HG02943 (cell line): Measurements from ENCODE around the gene PDIA6.

Experiments
- ATAC-seq: cut with Tn5 transposase; IDR thresholded peaks from one replicate; pipeline ENCODE4 v1.9.1; 2021; ENCODE audit warnings: mild to moderate bottlenecking, low read depth, moderate library complexity; ENCODE audit not compliant: unreplicated experiment

Gene PDIA6

DNA sequence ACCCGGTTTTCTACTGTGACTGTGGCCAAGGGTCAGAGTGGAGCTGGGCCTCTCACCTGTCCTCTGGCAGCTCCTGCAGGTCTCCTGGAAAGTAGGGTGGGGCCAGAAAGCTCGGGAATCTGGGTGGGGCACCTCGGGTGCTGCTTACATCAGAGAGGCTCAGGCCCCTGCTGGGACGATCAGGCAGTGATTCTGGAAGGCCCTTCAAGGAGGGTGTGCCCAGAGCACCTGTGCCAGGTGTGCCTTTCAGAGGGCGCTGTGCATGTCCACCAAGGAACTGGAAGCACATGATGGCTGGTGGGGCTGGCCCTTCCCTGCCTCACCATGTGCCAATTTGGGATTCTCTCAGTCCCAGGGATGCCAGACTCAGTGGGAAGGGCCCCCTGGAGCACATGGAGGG lies 47.1 kb downstream of the PDIA6 start:
- ATAC-seq: no peak

DNA sequence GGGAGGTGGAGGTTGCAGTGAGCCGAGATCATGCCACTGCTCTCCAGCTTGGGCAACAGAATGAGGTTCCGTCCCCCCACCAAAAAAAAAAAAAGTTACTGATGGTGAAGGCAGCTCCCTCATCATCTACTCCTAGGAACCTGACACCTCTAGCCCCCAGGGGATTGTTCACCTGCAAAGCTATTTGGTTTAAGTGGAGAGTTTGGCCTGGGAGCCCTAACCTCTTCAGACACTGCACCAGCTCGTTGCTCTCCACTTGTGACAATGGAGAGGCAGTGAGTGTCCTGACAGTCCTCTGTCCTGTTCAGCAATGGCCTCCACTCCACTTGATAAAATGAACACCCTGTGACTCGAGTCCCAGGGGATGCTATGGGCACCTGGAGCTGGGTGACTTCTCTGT lies 47.7 kb downstream of the PDIA6 start:
- no peak for ATAC-seq

DNA sequence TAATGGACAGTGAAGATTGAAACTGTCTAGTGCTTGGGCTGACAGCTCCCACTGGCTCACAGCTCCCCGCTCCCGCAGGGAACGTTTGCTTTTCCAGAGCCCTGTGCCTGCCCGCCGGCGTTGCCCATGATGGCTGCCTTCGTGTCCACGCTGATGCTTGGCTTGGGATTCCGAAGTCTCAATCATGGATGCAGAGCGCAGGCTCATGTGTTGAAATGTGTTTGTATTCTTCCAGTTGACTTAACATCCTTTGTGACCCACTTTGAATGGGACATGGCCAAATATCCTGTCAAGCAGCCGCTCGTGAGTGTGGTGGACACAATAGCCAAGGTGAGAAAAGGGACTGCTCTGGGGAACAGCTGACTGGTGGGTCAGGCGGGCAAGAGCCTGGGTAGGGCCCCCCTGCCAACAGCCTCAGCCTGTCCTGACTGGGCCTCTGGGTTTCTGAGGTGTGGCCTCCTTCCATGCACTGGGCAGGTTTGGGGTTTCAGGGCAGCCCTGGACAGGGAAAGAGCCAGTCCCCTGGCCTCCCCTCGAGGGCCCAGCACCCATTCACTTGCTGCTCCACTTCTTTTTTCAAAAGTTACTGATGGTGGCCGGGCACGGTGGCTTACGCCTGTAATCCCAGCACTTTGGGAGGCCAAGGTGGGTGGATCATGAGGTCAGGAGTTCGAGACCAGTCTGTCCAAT lies 48.3 kb downstream of the PDIA6 start:
- no peak for ATAC-seq

DNA sequence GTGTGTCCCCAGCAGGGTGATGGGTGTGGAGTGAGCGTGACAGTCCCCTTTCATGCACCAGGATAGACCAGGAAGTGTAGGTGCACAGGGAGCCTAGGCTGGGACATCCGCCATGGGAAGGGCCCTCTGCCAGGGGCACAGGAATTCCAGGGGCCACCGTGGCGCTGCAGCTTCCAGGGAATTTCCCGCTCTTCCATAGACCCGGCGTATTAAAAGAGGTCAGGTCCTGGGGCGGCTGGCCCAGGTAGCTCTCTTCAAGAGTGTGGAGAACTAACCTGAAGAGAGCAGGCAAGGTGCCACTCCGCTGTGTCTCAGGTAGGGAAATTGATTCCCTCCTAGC lies 49.2 kb downstream of the PDIA6 start:
- no peak for ATAC-seq

DNA sequence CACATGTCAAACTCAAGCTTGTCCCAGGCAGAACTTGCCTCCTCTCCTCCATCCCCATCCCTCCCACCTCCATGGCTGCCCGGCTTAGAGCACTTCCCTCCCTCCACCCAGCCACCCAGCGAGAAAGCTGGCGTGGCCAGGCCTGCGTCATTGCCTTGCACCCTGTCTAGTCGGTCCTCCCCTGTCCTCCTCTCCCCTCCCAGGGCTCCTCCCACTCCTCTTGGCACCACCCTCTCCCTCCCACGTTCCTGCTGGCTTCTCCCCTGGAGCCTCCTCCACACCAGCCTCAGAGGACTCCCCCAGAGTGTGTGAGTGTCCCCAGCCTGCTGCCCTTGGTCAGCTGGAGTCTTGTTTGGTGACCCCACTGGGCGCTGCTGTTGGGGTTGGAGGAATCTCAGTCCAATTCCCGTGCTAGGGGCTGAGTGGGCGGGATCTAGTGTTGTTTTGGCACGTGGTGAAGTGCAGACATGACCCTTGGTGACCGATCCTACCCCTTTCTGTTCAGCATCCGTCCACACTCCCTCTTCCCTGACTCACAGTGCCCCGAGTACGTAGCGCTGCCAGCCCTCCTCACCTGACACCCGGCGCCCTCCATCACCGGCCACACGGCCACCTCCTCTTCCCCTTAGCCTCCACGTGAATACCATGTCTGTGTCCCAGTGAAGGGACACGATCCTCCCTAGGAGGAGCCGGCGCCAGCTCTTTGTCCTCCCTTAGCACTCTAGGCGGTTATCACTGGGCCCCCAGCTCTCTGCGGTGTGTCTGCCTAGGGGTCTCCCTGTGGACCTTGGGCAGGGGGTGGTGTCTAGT lies 49.7 kb downstream of the PDIA6 start:
- no peak for ATAC-seq

DNA sequence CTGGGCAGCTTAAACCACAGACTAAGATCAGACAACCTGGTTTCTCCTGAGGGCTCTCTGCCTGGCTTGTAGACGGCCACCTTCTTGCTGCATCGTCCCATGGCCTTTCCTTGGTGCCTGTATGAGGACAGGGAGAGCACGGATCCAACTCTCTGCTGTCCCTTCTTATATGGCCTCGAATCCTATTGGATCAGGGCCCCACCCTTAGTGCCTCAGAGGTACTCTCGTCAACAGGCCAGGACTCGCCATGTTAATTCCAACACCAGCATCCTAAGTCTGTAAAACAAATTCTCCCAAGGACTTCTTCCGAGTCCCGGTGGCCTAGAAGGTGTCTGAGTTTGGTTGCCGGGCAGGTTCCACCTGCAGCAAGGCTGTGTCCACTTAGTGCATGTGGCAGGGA lies 51.0 kb downstream of the PDIA6 start:
- no peak for ATAC-seq

DNA sequence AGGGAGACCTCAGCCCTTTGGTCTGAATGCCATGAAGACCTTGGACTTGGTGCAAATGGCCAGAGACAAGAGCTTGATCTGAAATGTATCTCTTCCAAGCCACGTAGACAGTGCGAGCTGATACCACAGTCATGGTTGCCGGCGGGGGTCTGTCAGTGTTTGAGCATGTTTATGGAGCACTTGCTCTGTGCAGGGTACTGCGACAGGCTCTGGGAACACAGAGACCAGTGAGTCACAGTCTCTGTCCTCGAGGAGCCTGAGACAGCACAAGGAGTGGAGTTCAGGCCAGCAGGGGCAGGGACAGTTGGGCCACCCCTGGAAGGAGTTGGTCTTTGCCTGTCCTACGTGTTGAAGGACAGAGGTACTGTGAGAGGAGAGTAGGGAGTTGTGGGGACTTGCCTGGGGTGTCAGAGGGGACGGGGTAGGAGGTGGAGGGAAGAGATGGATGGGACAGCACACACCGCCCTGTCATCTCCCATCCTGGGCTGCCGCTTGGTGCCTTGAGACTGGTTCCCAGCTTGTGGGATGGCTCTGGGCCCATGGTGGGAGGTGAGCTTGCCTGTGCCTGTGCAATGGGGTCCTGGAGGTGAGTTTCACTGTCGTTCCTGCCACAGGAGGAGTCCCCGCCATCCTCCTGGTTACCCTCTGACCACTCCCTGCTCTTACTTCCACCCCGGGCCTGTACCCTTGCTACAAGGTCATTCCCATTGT lies 51.6 kb downstream of the PDIA6 start:
- no peak for ATAC-seq

DNA sequence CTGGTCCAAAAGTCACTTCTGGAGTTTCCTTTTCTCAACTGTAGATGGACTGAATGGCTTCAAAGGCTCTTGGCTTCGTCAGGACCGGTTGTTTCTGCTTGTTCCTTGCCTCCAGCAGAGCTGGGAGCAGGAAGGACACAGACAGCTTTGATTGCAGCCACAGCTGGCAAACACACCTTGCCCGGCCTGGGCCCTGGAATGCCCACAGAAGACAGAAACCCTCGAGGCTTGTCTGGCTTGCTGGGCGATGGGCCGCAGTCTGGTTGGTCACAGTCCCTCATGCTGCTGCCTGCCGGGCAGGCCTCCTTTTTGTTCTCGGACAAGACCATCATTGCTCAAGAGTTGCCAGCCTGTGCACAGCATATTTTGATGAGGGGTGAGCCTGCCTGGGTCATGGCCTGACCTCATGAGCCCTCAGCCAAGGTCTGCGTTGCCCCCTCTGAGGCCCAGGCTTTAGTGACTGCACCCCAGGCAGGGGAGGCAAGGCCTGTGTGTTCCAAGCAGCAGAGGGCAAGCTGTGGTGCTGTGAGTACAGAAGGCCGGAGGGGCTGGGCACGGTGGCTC lies 53.4 kb downstream of the PDIA6 start:
- no peak for ATAC-seq

DNA sequence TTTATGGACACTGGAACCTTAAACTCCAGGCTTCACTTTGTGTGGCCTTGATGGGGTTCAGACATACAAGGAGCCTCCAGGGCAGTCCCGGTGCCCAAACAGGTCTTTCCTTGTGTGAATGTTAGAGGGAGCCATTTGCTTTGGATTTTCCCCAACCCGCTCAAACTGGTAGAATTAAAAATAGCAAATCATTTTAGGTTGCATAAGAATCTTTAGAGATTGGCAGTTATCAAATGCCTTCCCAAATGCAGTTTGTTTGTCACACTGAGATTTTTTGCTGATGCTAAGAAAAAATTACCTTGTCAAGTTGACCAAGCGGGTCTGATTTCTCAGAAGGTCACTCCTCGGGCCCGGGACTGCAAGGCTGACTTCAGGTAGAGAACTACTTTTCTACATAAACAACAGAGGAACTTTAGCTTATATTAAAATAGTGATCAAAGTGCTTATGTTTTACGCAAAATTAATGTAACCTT lies 54.7 kb downstream of the PDIA6 start:
- ATAC-seq: no peak

DNA sequence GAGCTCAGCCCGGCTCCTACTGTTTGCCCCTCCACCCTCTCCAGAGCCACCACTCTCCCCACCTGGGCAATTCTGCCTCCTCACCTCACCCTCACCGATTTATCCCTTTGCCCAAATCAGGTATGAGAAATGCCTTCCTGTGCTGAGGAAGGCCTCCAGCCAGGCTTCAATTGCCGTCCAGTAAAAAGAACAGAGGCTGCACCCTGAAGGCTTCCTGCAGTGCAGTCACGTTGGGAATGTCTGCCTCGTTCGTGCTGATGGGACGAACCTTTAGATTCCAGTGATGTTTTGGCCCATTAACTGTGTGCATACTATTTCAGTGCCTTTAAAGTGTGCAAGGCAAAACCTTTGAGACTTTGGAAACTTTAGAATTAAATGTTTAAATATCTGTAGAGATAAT lies 57.0 kb downstream of the PDIA6 start:
- no peak for ATAC-seq

DNA sequence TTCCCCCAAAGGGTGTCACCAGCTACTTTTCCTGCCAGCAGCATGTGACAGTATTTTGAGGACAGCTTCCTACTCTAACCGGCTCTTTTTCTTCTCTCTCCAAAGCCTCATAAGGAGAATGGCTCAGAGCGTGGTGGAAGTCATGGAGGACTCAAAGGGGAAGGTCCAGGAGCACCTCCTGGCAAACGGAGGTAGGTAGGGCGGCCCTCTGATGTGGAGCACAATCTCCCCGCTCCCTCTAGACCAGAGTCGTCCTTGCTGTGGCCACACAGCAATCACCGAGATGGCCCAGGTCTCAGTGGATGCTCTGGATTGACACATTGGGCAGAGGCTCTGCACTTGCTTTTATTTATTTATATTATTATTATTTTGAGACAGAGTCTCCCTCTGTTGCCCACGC lies 58.7 kb downstream of the PDIA6 start:
- no peak for ATAC-seq

DNA sequence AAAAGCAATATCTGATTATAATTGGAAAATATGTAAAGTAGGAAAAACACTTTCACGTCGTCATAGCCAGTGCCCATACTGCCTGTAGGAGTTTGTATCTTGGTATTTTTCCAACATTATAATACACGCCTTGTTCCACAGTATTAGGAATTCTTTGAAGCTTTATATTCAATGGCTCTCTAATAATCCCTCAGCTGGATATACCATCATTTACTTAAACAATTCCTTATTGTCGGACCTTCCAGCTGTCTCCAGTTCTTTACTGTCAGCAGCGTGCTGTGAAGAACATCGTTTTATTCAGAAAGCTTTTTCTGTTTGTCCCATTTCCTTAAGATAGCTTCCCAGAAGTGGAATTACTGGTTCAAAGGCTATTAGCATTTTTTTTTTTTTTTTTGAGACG lies 59.4 kb downstream of the PDIA6 start:
- no peak for ATAC-seq

DNA sequence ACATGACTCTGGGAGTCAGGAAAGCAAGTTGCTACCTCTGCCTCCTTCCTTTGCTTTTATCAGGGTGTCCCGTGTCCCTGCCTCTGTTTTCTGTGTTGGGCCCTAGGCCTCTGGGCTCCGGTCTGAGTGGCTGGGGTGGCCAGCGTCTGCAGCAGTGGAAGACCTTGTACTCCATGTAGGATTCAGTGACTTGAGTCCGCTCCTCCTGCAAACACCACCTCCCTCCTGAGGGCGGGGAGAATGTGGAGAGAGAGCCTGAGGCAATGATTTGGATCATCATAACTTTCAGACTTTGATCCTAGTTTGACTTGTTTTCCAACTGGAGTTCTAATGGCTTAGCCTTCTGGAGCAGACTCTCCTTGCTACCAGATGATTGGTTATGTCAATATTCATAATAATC lies 60.3 kb downstream of the PDIA6 start:
- ATAC-seq: no peak

DNA sequence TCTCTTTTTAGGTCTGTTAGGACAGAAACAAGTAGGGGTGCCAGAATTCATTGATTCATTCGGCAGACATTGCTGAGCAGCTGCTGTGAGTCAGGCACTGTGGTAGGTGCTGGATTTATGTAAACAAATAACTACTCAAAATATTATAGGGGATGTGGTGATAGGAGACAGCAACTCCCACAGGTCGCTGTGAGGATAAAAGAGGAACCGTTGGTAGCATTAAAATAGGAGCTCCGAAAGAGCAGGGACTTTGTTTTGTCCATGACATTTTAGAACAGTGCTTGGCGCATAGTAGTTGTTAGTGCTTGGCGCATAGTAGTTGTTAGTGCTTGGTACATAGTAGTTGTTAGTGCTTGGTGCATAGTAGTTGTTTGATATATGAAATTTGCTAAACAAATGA lies 62.0 kb downstream of the PDIA6 start:
- ATAC-seq: no peak

DNA sequence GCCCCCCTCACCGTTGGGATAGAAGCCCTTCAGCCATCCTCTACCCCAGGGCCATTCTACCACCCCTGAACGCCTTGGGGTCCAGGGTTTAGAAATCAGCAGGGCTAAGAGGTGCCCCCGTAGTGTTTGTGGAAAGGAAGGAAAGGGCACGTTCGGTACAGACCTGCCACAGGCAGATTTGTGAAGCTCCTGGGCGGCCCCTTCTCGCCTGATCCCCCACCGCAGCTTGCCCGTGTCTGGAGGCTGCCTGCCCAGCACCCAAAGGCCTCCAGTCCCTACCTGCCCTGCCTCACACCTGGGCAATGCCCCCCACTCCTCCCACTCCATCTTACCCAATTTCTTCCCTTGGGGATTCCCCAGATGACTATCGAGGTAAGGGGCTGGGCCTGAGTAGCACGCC lies 69.9 kb downstream of the PDIA6 start:
- ATAC-seq: no peak

DNA sequence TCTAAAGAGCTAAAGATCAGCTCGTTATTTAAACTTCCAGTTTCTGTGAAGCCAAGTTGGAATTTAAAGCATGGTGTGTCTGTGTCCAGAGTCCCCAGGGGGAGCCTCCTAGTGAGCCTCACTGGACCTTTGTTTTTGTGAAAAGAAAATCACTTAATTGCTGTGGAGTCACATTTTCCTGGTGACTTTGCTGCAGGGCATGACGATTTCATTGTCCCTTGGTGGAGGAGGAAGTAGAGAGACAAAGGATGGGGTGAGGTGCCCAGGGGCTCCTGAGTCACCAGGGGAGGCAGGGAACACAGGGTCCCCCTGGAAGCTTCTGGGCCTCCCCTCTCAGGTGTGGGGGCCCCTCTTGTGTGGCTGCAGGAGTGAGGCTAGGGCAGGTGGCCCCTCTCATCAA lies 71.4 kb downstream of the PDIA6 start:
- ATAC-seq: no peak

DNA sequence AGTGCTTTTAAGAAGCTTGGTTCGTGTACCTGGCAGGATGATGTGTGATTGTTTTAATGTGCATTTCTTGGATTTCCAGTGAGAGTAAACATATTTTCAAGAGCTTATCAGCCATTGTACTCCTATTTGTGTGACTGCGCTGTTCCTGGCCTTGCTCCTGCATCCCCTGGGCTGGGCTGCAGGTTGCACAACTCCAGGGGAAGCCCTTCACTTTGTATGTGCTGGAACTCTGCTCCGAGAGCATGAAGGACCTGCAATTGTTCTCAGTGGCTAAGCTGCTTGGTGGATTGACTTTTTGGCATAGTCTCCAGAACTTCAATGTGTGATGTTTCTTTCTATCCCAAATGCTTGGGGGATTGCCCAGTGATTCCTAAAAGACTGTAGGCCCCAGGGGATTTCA lies 72.4 kb downstream of the PDIA6 start:
- no peak for ATAC-seq

DNA sequence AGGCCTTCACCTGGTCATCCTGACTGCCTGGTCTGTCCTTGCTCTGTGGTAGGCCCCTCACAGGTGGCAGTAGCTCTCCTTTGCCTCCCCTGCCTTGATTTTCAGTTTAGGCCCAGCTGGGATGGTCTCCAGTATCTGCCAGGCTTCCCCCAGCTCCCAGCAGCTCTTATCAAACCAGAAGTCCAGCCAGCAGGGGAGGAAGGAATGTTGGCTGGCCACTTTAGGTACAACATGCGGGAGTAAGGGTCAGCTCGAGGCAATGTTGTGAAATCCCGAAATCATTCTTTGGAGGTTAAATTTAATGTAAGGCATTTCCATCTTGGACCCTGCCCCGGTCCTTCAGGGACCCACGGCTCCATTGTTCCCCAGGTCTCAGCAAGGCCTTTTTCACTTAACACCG lies 74.4 kb downstream of the PDIA6 start:
- no peak for ATAC-seq

DNA sequence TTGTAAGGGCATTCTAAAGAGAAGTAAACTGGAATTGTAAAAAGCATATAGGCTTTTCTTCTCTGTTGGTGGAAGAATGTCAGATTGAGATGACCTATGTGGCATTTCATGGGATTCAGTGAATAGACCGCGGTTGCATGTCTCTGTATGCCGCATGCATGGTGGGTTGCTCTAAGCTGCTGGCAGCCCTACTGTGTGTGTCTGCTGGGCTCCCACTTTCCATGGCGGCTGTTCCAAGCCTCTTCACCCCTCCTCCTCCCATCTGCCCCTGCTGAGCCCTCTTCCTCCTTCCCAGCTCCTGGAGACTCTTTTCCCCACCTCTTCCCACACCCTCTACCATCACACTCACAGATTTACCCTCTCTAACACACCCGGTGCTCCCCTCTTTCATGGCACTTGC lies 78.6 kb downstream of the PDIA6 start:
- no peak for ATAC-seq

DNA sequence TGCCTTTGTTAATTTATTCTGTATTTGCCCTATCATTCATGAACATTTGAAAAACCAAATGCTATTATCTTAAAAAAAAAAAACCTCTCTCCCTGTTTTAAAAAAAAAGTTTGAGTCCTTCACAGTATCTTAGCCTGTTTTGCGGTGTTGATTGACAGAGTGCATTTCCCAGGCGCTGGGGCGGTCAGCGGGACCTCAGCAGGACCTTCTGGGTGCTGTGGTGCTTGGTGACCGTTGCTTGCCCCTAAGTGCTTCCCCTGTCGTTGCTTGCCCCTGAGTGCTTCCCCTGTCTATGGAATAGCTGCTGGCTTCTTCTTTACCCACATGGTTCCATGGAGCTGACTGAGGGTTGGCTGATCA lies 79.0 kb downstream of the PDIA6 start:
- no peak for ATAC-seq
